HepG2 (cell line): ENCODE data around the gene ACAT2. TPM values are rescaled to one million over a fixed set of nuclear protein-coding genes. Genes with fewer than 3 reads are reported as not detected.

Source experiments
- FOSL1 ChIP-seq: sonication (generic); formaldehyde crosslinking; IDR thresholded peaks from 2 replicates; pipeline ENCODE4 v1.9.0; 2021; ENCODE audit warnings: missing genetic modification reagents, borderline replicate concordance
- GLI4 ChIP-seq: sonication (generic); formaldehyde crosslinking; IDR thresholded peaks from 2 replicates; pipeline ENCODE4 v1.5.1; 2020; ENCODE audit warnings: missing genetic modification reagents, mild to moderate bottlenecking, moderate library complexity, borderline replicate concordance
- HBP1 ChIP-seq: IDR thresholded peaks from 2 replicates; pipeline ENCODE4 v1.6.1; 2016; ENCODE audit warnings: low read depth, control low read depth
- HDAC1 ChIP-seq: sonication (generic); formaldehyde crosslinking; IDR thresholded peaks from 2 replicates; pipeline ENCODE4 v1.5.1; 2020; ENCODE audit warnings: mild to moderate bottlenecking, missing genetic modification reagents
- MAX ChIP-seq: IDR thresholded peaks from 2 replicates; pipeline ENCODE4 v1.6.1; 2012; ENCODE audit warnings: inconsistent platforms
- RNF2 ChIP-seq: fragments of 450-650 bp; conservative IDR thresholded peaks from 2 replicates; pipeline ENCODE4 v1.6.1; 2016; ENCODE audit warnings: low read depth
- SMC3 ChIP-seq: IDR thresholded peaks from 2 replicates; pipeline ENCODE4 v1.6.1; 2011; ENCODE audit warnings: low read length, improper control_type of control experiment
- SOX6 ChIP-seq, 2 experiments: fragments of 450-650 bp in 1 of 2; sonication (generic) in 1 of 2; formaldehyde crosslinking in 1 of 2; IDR thresholded peaks; 2 replicates each; pipeline versions ENCODE4 v1.4.0 to v1.6.1; 2017 to 2020; ENCODE audit warnings: antibody characterized with exemption in 1 of 2, mild to moderate bottlenecking in 1 of 2, missing genetic modification reagents in 1 of 2
- SP4 ChIP-seq: sonication (generic); formaldehyde crosslinking; IDR thresholded peaks from 2 replicates; pipeline ENCODE4 v1.8.1; 2023; ENCODE audit warnings: mild to moderate bottlenecking, missing genetic modification reagents
- THAP11 ChIP-seq: IDR thresholded peaks from 2 replicates; pipeline ENCODE4 v1.6.1; 2016; ENCODE audit warnings: missing biosample characterization, missing genetic modification reagents
- ZFP90 ChIP-seq: sonication (generic); formaldehyde crosslinking; IDR thresholded peaks from 2 replicates; pipeline ENCODE4 v1.8.0; 2022; ENCODE audit warnings: missing genetic modification reagents, mild to moderate bottlenecking, inconsistent platforms, borderline replicate concordance
- ZIK1 ChIP-seq: sonication (generic); formaldehyde crosslinking; IDR thresholded peaks from 2 replicates; pipeline ENCODE4 v1.5.0; 2020; ENCODE audit warnings: mild to moderate bottlenecking, low read depth, missing genetic modification reagents, borderline replicate concordance
- ZNF121 ChIP-seq: sonication (generic); formaldehyde crosslinking; IDR thresholded peaks from 2 replicates; pipeline ENCODE4 v1.5.0; 2020; ENCODE audit warnings: mild to moderate bottlenecking, missing genetic modification reagents
- ZNF292 ChIP-seq: sonication (generic); formaldehyde crosslinking; IDR thresholded peaks from 2 replicates; pipeline ENCODE4 v1.8.1; 2022; ENCODE audit warnings: mild to moderate bottlenecking, low read depth, missing genetic modification reagents, borderline replicate concordance
- ZNF546 ChIP-seq: sonication (generic); formaldehyde crosslinking; conservative IDR thresholded peaks from 2 replicates; pipeline ENCODE4 v1.8.1; 2023; ENCODE audit warnings: mild to moderate bottlenecking, missing genetic modification reagents
- ZNF552 ChIP-seq: sonication (generic); formaldehyde crosslinking; IDR thresholded peaks from 2 replicates; pipeline ENCODE4 v1.9.0; 2022; ENCODE audit warnings: missing genetic modification reagents, mild to moderate bottlenecking, borderline replicate concordance
- polyA plus RNA-seq, 8 experiments: library from polyadenylated mRNA; depleted of rRNA in 3 of 8; stranded (reverse) in 7 of 8; unstranded in 1 of 8; fragments of >200 nt; fragmentation: Illumina TruSeq in 4 of 8; extraction: Trizol in 4 of 8; gene quantifications; 2 replicates each; pipeline versions ENCODE4 v1.2.1 to v1.2.3, GENCODE V29; 2011 to 2016; ENCODE audit warnings: low read depth in 4 of 8, missing spikeins in 1 of 8, mixed read lengths in 1 of 8; ENCODE audit not compliant: insufficient read depth in 1 of 8
- total RNA-seq, 5 experiments: library from RNA; depleted of rRNA; stranded (reverse); fragments of >200 nt; fragmentation: Illumina TruSeq; extraction: Trizol; gene quantifications; 2 replicates each; pipeline ENCODE4 v1.2.3, GENCODE V29; 2016; ENCODE audit warnings: low read depth in 1 of 5
- TF ChIP-seq, protein P1 (sequence below): sonication (generic); formaldehyde crosslinking; IDR thresholded peaks from 2 replicates; pipeline ENCODE4 v1.9.0; 2022; ENCODE audit warnings: missing genetic modification reagents, mild to moderate bottlenecking, borderline replicate concordance
- TF ChIP-seq, protein P2 (sequence below): sonication (generic); formaldehyde crosslinking; IDR thresholded peaks from 2 replicates; pipeline ENCODE4 v1.9.0; 2022; ENCODE audit warnings: low read depth, missing genetic modification reagents
- TF ChIP-seq, protein P3 (sequence below): sonication (generic); formaldehyde crosslinking; IDR thresholded peaks from 2 replicates; pipeline ENCODE4 v1.5.0; 2020; ENCODE audit warnings: mild to moderate bottlenecking, missing genetic modification reagents, moderate library complexity
- TF ChIP-seq, protein P4 (sequence below): sonication (generic); formaldehyde crosslinking; IDR thresholded peaks from 2 replicates; pipeline ENCODE4 v1.4.0; 2020; ENCODE audit warnings: low read depth, mild to moderate bottlenecking, missing genetic modification reagents

ACAT2 gene
- total and polyA plus RNA-seq, 2 of the 13 experiments (the other 11 are each of a cell fraction or from before 2014, with no cell fraction given), result 121 to 534 TPM

GRCh38 chr6:159819932-159820640 lies 58.2 kb downstream of the ACAT2 start (continued):
- TF ChIP-seq SOX6 (IDR thresholded peaks at IDR 0.05) (no peak), SOX6 (CRISPR knock-in tag; IDR thresholded peaks at IDR 0.05) (0 out of 2 replicates have a peak, but pooled peaks have one; percentile 15), ZFP90 (CRISPR knock-in tag) (no peak), ZNF121 (no peak), HDAC1 (CRISPR knock-in tag) (0 out of 2 replicates have a peak, but pooled peaks have one; percentile 42), MAX (peak; percentile 68), HBP1 (CRISPR knock-in tag) (no peak), FOSL1 (no peak), GLI4 (CRISPR knock-in tag) (no peak), RNF2 (0 out of 2 replicates have a peak, but pooled peaks have one; percentile 43), SMC3 (no peak), ZNF552 (0 out of 2 replicates have a peak, but pooled peaks have one; percentile 44), THAP11 (no peak), SP4 (CRISPR knock-in tag) (peak; percentile 17; the same call in 1 of the 2 replicates), ZNF546 (CRISPR knock-in tag) (0 out of 2 replicates have a peak, but pooled peaks have one; percentile 32), ZIK1 (CRISPR knock-in tag) (no peak), ZNF292 (CRISPR knock-in tag) (peak; percentile 52; the same call in 1 of the 2 replicates)
- TF ChIP-seq, protein P1, sequence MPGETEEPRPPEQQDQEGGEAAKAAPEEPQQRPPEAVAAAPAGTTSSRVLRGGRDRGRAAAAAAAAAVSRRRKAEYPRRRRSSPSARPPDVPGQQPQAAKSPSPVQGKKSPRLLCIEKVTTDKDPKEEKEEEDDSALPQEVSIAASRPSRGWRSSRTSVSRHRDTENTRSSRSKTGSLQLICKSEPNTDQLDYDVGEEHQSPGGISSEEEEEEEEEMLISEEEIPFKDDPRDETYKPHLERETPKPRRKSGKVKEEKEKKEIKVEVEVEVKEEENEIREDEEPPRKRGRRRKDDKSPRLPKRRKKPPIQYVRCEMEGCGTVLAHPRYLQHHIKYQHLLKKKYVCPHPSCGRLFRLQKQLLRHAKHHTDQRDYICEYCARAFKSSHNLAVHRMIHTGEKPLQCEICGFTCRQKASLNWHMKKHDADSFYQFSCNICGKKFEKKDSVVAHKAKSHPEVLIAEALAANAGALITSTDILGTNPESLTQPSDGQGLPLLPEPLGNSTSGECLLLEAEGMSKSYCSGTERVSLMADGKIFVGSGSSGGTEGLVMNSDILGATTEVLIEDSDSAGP (CRISPR knock-in tag), result no peak
- TF ChIP-seq, protein P2, sequence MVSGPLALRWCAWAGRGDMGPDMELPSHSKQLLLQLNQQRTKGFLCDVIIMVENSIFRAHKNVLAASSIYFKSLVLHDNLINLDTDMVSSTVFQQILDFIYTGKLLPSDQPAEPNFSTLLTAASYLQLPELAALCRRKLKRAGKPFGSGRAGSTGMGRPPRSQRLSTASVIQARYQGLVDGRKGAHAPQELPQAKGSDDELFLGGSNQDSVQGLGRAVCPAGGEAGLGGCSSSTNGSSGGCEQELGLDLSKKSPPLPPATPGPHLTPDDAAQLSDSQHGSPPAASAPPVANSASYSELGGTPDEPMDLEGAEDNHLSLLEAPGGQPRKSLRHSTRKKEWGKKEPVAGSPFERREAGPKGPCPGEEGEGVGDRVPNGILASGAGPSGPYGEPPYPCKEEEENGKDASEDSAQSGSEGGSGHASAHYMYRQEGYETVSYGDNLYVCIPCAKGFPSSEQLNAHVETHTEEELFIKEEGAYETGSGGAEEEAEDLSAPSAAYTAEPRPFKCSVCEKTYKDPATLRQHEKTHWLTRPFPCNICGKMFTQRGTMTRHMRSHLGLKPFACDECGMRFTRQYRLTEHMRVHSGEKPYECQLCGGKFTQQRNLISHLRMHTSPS (CRISPR knock-in tag), result 0 out of 2 replicates have a peak, but pooled peaks have one; percentile 23
- TF ChIP-seq, protein P3, sequence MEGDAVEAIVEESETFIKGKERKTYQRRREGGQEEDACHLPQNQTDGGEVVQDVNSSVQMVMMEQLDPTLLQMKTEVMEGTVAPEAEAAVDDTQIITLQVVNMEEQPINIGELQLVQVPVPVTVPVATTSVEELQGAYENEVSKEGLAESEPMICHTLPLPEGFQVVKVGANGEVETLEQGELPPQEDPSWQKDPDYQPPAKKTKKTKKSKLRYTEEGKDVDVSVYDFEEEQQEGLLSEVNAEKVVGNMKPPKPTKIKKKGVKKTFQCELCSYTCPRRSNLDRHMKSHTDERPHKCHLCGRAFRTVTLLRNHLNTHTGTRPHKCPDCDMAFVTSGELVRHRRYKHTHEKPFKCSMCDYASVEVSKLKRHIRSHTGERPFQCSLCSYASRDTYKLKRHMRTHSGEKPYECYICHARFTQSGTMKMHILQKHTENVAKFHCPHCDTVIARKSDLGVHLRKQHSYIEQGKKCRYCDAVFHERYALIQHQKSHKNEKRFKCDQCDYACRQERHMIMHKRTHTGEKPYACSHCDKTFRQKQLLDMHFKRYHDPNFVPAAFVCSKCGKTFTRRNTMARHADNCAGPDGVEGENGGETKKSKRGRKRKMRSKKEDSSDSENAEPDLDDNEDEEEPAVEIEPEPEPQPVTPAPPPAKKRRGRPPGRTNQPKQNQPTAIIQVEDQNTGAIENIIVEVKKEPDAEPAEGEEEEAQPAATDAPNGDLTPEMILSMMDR, result 0 out of 2 replicates have a peak, but pooled peaks have one; percentile 2
- TF ChIP-seq, protein P4, sequence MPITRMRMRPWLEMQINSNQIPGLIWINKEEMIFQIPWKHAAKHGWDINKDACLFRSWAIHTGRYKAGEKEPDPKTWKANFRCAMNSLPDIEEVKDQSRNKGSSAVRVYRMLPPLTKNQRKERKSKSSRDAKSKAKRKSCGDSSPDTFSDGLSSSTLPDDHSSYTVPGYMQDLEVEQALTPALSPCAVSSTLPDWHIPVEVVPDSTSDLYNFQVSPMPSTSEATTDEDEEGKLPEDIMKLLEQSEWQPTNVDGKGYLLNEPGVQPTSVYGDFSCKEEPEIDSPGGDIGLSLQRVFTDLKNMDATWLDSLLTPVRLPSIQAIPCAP (CRISPR knock-in tag), result no peak
